MCF 10A (cell line): ENCODE measurements around the gene ACTG2. TPM values are rescaled to one million over a fixed set of nuclear protein-coding genes. Genes with fewer than 3 reads are reported as not detected.
A peak's percentile ranks its signal among the peaks of the same experiment; 100 is the strongest.

Experiments used
- BruUV-seq: library from RNA; stranded (reverse); fragments of 400-500 nt; replicated peaks from 2 replicates; lab custom pipeline; 2021; lab: Mats Ljungman, UMichigan
- CTCF ChIA-PET: fragments of 300-600 bp; sonication (Branson Sonifier 250); formaldehyde crosslinking; extraction: SDS; loops from one replicate; lab custom pipeline; 2021; ENCODE audit warnings: antibody characterized with exemption, inconsistent platforms; lab: Yijun Ruan, JAX
- POLR2A ChIA-PET: fragments of 300-600, 350-650 bp; sonication (Branson Sonifier 250); formaldehyde crosslinking; extraction: SDS; loops from one replicate; lab custom pipeline; 2020; ENCODE audit warnings: antibody characterized with exemption, inconsistent platforms; lab: Yijun Ruan, JAX
- DNase-seq: peaks from one replicate; pipeline ENCODE4 v3.0.0-alpha.2; 2018; ENCODE audit not compliant: unreplicated experiment
- H3K27ac Mint-ChIP-seq: one replicate; pipeline ENCODE4 v1.8.0; 2022; ENCODE audit warnings: mild to moderate bottlenecking, low read depth, mixed read lengths; ENCODE audit not compliant: unreplicated experiment
- H3K27me3 Mint-ChIP-seq: one replicate; pipeline ENCODE4 v1.8.0; 2022; ENCODE audit warnings: mixed read lengths; ENCODE audit not compliant: insufficient read depth, unreplicated experiment
- H3K36me3 Mint-ChIP-seq: one replicate; pipeline ENCODE4 v1.8.0; 2022; ENCODE audit warnings: mild to moderate bottlenecking, moderate library complexity, mixed read lengths; ENCODE audit not compliant: insufficient read depth, unreplicated experiment
- H3K4me1 Mint-ChIP-seq: one replicate; pipeline ENCODE4 v1.8.0; 2022; ENCODE audit warnings: mixed read lengths; ENCODE audit not compliant: insufficient read depth, unreplicated experiment
- H3K4me3 Mint-ChIP-seq: one replicate; pipeline ENCODE4 v1.8.0; 2022; ENCODE audit warnings: mild to moderate bottlenecking, moderate library complexity, mixed read lengths; ENCODE audit not compliant: unreplicated experiment
- H3K9me3 Mint-ChIP-seq: one replicate; pipeline ENCODE4 v1.8.0; 2022; ENCODE audit warnings: mixed read lengths; ENCODE audit not compliant: unreplicated experiment
- CTCF ChIP-seq: fragments of 200-600 bp; IDR thresholded peaks from one replicate; pipeline ENCODE4 v1.8.0; 2022; ENCODE audit warnings: antibody characterized with exemption, mild to moderate bottlenecking; ENCODE audit not compliant: unreplicated experiment
- intact Hi-C: fragments of 100-400 bp; cut with micrococcal nuclease; formaldehyde crosslinking; loops from 2 replicates; pipeline ENCODE4 v1.14.1; 2022
- total RNA-seq: library from RNA; stranded (reverse); gene quantifications from 2 replicates; pipeline ENCODE4 v1.2.3, GENCODE V29; 2022

Gene ACTG2
- total RNA-seq, 1 experiment from 2014 or later = not detected

- ChIA-PET CTCF (no interaction called here), POLR2A (interaction anchor here (1.5 kb wide), 1 partner anchor 20 kb away, joined by 3 read pairs; no protein-coding TSS in a partner anchor)
- intact Hi-C loops = no loop called here
- no peaks in the 10 kb centered on the region for H3K4me1 Mint-ChIP-seq
- DNase-seq = no peak
- H3K9me3 Mint-ChIP-seq = no peaks in the 10 kb centered on the region
- H3K4me3 Mint-ChIP-seq = no peak overlapping the region
- TF ChIP-seq CTCF = no peak
- no peak overlapping the region for H3K27ac Mint-ChIP-seq
- peaks cover 59% of the 10 kb centered on the region for H3K36me3 Mint-ChIP-seq
- H3K27me3 Mint-ChIP-seq = no peaks in the 10 kb centered on the region
- TSS peak; percentile 20 for BruUV-seq
Observed at GRCh38 chr2:73961823-73962615, 69.2 kb downstream of the ACTG2 start.

- ChIA-PET CTCF (no interaction called here), POLR2A (no interaction called here)
- BruUV-seq = no TSS peak
- no peak for DNase-seq
- H3K4me1 Mint-ChIP-seq = no peaks in the 10 kb centered on the region
- H3K36me3 Mint-ChIP-seq = peaks cover 51% of the 10 kb centered on the region
- H3K9me3 Mint-ChIP-seq = no peaks in the 10 kb centered on the region
- no peaks in the 10 kb centered on the region for H3K27me3 Mint-ChIP-seq
- H3K4me3 Mint-ChIP-seq = no peak overlapping the region
- intact Hi-C loops = no loop called here
- no peak overlapping the region for H3K27ac Mint-ChIP-seq
- no peak for TF ChIP-seq CTCF
Observed at GRCh38 chr2:73962798-73963197, 70.0 kb downstream of the ACTG2 start.

GRCh38 chr2:73963385-73964120, 70.7 kb downstream of the ACTG2 start:
- no peak overlapping the region for H3K4me3 Mint-ChIP-seq
- H3K27ac Mint-ChIP-seq = no peak overlapping the region
- intact Hi-C loops = no loop called here
- no peaks in the 10 kb centered on the region for H3K27me3 Mint-ChIP-seq
- H3K9me3 Mint-ChIP-seq = no peaks in the 10 kb centered on the region
- DNase-seq = no peak
- peaks cover 43% of the 10 kb centered on the region for H3K36me3 Mint-ChIP-seq
- H3K4me1 Mint-ChIP-seq = no peaks in the 10 kb centered on the region
- BruUV-seq = no TSS peak
- POLR2A ChIA-PET = interaction anchor here (1.3 kb wide), 1 partner anchor 16 kb away, joined by 3 read pairs; no protein-coding TSS in a partner anchor
- no peak for TF ChIP-seq CTCF
- CTCF ChIA-PET = interaction anchor here (0.6 to 1.2 kb wide), 3 partner anchors 137 to 188 kb away, joined by 3 read pairs; no protein-coding TSS in a partner anchor

GRCh38 chr2:73964223-73964622, 71.4 kb downstream of the ACTG2 start:
- no TSS peak for BruUV-seq
- no peaks in the 10 kb centered on the region for H3K4me1 Mint-ChIP-seq
- H3K36me3 Mint-ChIP-seq = peaks cover 37% of the 10 kb centered on the region
- intact Hi-C loops = no loop called here
- no peak for DNase-seq
- CTCF ChIA-PET = interaction anchor here (0.6 to 1.2 kb wide), 3 partner anchors 138 to 187 kb away, joined by 3 read pairs; no protein-coding TSS in a partner anchor
- TF ChIP-seq CTCF = no peak
- no peak overlapping the region for H3K27ac Mint-ChIP-seq
- POLR2A ChIA-PET = interaction anchor here (1.3 kb wide), 1 partner anchor 15 kb away, joined by 3 read pairs; no protein-coding TSS in a partner anchor
- no peaks in the 10 kb centered on the region for H3K27me3 Mint-ChIP-seq
- H3K9me3 Mint-ChIP-seq = no peaks in the 10 kb centered on the region
- no peak overlapping the region for H3K4me3 Mint-ChIP-seq
